Bronchus fibroblast of lung (primary cell): ENCODE data around the gene ETFA. TPM values are rescaled to one million over a fixed set of nuclear protein-coding genes. Genes with fewer than 3 reads are reported as not detected.

Experiments
- total RNA-seq: library from RNA; depleted of rRNA; stranded (reverse); fragments of >200 nt; gene quantifications from 2 replicates; pipeline ENCODE4 v1.2.3, GENCODE V29; 2015

Gene ETFA
- total RNA-seq, result 75.5 and 85.6 TPM in 2 replicates

DNA sequence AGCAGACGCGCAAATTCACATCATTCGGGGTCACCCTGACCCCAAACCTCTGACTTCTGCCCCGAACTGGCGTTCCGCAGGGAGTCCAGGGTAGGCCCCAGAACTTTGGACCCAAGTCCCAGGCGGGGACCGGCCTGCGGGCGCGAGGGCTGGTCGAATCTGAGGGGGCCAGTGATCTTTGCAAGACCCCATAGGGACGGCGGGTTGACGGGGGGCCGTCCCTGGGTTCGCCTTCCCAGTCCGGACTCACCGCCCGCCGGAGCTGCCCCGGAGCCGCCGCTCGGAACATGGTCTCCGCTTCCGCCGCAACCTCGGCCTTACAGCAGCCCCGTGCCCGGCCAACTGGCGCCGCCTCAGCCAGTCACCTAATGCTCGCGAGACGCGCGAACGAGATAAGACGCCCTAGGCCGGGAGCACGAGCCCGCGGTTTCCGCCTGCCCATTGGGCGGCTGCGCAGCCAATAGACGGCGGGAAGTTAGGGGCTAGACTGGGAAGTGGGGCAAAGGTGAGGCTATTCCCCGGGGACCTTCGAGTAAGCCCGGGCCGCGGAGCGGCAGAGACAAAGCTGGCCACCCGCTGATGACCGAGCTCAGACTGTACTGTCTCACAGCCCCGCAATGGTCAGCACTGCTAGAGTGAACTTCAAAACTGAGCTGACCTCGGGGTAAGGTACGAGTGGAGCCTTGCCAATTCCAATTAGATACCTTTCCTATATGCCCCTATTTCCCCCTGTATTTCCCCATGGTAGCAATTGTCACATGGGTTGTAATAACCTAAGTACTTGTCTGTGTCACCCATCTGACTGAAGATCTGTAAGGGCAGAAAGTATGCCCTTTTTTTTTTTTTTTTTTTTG is at the start of gene ETFA:
Gene ETFA (minus strand): TSS at position 370 of the 854 bp plus-strand sequence. CDS start 81 bp downstream, at position 289.

DNA sequence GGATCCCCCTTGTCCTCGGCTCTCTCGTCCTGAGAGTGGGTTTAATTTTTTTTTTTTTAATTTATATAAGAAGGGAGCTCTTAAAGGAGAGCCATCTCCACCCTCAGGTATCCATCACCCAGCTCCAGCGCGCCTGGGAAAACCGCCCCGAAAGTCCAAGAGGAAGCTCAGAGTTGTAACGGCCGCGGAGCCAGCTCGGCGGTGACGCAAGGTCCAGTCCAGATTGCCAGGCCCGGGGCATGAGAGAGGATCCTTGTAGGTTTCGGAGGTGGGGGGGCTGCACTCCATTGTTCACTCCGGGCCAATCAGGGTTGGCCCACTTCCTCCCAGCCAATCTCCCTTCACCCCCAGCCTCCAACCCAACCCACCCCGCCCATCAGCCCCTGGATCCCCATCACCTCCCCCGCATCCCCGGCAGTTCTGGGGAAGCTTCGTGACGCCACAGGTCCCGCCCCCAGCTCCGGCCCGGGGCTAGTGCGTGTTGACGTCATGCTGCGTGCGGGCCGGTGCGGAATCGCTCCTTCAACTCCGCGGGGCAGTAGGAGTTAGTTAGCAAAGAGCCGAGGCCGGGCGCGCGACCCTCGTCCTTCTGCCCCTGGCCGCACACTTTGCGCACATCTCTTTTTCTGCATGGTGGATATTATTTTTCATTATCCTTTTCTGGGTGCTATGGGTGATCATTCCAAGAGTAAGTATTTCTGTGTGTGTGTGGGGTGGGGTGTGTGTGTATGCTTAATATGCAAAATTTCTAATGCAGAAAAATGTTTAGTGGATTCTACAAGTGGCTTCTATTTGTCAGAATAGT is 25.2 kb upstream of the ETFA start, which contains the start of gene ISL2:
Gene ISL2 (plus strand): TSS at position 520 of the 805 bp plus-strand sequence. CDS start 111 bp downstream, at position 631.

Other genes with a start within 250 kb of the ETFA start
- 1.6 and 2.4 TPM in 2 replicates for gene ISL2, start 25.3 kb upstream of the ETFA start, total RNA-seq